Measurements from ENCODE around the gene RLN3. TPM values are rescaled to one million over a fixed set of nuclear protein-coding genes. Genes with fewer than 3 reads are reported as not detected.

The RLN3 gene
- polyA plus RNA-seq, 1 of the 3 experiments (the other 2 are of a cell fraction) = not detected

DNA sequence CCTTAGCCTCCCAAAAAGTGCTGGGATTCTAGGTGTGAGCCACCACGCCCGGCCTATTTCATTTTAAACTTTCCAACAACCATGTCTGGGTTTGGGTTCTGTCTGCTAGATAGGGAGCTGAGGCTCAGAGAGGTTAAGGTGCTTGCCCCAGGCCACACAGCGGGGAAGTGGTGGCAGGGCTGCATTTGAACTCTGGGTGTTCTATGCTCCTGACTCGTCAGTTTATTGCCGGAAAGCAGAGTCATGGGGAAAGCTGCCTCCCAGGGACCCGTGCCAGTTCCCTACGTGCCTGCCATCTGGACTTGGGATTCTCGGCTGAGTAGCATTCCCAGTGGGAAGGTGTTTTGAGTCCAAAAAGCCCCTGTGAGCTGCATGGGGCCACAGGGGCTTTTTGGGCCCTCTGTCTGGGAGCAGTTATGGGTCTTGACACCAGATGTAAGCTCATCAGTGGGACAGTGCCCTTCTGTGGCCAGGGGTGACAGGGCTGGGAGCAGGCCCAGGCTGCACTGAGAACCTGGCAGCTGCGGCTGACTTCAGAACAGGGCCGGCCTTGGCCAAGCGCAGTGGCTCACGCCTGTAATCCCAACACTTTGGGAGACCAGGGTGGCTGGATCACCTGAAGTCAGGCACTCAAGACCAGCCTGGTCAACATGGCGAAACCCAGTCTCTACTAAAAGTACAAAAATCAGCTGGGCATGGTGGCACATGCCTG, 32.8 kb upstream of the RLN3 start (continued):
- TF ChIP-seq, protein P1, sequence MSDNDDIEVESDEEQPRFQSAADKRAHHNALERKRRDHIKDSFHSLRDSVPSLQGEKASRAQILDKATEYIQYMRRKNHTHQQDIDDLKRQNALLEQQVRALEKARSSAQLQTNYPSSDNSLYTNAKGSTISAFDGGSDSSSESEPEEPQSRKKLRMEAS (IDR thresholded peaks at IDR 0.05; ENCODE audit: low read depth) = no peak
- no peak for TF ChIP-seq EP300 (IDR thresholded peaks at IDR 0.05; ENCODE audit: borderline replicate concordance in 1 of 2, low read depth in 1 of 2, low read length in 1 of 2)
- TF ChIP-seq ELF1 (IDR thresholded peaks at IDR 0.05) = no peak
- no peak for TF ChIP-seq YY1 (IDR thresholded peaks at IDR 0.05; ENCODE audit: low read depth)
- TF ChIP-seq RCOR1 (IDR thresholded peaks at IDR 0.05; ENCODE audit: low read length) = no peak
- no peak for TF ChIP-seq MXI1 (IDR thresholded peaks at IDR 0.05; ENCODE audit: low read depth, low read length)
- TF ChIP-seq JUND (IDR thresholded peaks at IDR 0.05) = no peak
- TF ChIP-seq, protein P2, sequence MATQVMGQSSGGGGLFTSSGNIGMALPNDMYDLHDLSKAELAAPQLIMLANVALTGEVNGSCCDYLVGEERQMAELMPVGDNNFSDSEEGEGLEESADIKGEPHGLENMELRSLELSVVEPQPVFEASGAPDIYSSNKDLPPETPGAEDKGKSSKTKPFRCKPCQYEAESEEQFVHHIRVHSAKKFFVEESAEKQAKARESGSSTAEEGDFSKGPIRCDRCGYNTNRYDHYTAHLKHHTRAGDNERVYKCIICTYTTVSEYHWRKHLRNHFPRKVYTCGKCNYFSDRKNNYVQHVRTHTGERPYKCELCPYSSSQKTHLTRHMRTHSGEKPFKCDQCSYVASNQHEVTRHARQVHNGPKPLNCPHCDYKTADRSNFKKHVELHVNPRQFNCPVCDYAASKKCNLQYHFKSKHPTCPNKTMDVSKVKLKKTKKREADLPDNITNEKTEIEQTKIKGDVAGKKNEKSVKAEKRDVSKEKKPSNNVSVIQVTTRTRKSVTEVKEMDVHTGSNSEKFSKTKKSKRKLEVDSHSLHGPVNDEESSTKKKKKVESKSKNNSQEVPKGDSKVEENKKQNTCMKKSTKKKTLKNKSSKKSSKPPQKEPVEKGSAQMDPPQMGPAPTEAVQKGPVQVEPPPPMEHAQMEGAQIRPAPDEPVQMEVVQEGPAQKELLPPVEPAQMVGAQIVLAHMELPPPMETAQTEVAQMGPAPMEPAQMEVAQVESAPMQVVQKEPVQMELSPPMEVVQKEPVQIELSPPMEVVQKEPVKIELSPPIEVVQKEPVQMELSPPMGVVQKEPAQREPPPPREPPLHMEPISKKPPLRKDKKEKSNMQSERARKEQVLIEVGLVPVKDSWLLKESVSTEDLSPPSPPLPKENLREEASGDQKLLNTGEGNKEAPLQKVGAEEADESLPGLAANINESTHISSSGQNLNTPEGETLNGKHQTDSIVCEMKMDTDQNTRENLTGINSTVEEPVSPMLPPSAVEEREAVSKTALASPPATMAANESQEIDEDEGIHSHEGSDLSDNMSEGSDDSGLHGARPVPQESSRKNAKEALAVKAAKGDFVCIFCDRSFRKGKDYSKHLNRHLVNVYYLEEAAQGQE (IDR thresholded peaks at IDR 0.05; ENCODE audit: low read depth, low read length) = no peak
- TF ChIP-seq MEF2A (IDR thresholded peaks at IDR 0.05; ENCODE audit: borderline replicate concordance, low read depth) = no peak
- no peak for TF ChIP-seq GABPA (IDR thresholded peaks at IDR 0.05; ENCODE audit: low read depth)

DNA sequence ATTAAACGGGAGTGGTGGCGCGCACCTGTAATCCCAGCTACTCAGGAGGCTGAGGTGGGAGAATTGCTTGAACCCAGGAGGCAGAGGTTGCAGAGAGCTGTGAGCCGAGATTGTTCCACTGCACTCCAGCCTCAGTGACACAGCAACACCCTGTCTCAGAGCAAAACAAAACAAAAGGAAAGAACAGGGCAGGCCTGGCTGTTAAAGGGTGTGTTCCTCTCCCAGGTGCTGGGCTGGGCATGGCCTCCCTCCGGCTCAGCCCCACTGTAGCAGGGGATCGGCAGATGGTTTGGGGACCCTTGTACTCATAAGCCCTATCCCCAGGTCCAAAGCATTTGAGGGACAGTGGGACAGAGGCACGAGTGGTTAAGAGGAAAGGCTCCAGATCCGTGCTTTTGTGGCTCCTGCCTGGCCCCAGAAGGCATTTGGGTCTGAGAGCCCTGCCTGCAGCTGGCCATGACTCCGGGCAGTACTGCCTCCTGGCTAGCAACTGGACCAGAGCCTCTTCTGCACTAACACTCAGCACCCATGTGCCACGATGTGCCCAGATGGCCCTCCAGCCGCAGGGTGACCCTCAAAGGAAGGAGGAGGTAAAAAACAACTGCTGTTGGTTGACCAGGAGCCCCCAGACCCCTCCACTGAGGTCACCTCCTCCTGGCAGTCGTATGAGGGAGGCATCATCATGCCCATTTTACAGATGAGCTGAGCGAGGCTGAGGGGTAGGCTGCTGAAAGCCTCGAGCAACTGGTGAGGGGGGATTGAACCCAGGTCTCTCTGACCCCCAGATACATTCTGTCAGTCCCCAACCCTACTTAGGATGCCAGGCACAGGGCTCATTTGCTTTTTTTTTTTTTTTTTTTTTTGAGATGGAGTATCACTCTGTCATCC, 31.8 kb upstream of the RLN3 start:
- Histone ChIP-seq H2AFZ (ENCODE audit: low read depth) (no peak overlapping the region), H3K4me2 (no peak overlapping the region), H3K36me3 (replicated peaks in 1 of 2; ENCODE audit: control insufficient read depth in 1 of 2, insufficient read depth in 2 of 2, low read length in 1 of 2) (peaks cover 0 to 16% of the 10 kb centered on the region in 2 experiments), H3K9ac (no peak overlapping the region), H3K27ac (ENCODE audit: low read depth in 2 of 2, low read length in 1 of 2) (no peak overlapping the region; a peak in 1 of 4 replicates), H3K9me2 (no peaks in the 10 kb centered on the region), H3F3A (replicated peaks; ENCODE audit: insufficient read depth) (no peaks in the 10 kb centered on the region), H3K79me2 (ENCODE audit: insufficient read depth) (peaks cover 6% of the 10 kb centered on the region; the same call in 1 of the 2 replicates), H3K27me3 (ENCODE audit: insufficient read depth) (no peaks in the 10 kb centered on the region), H3K9me3 (peaks cover 10% of the 10 kb centered on the region; the same call in 1 of the 2 replicates), H3K4me3 (ENCODE audit: low read depth in 2 of 2, low read length in 1 of 2) (no peak overlapping the region), H3K4me1 (ENCODE audit: control insufficient read depth in 1 of 2, insufficient read depth in 2 of 2, low read depth in 1 of 2, low read length in 1 of 2) (peaks cover 0 to 11% of the 10 kb centered on the region in 2 experiments; a peak in 1 of 4 replicates), H4K20me1 (ENCODE audit: insufficient read depth) (no peaks in the 10 kb centered on the region)
- POLR2A ChIA-PET = interaction anchor here (0.6 kb wide), 1 partner anchor 246 kb away, joined by 3 read pairs; no protein-coding TSS in a partner anchor
- DNase-seq = no peak
- CTCF ChIA-PET = interaction anchor here (0.8 to 1.0 kb wide), 2 partner anchors 9 to 36 kb away, joined by 4 read pairs; partner anchors contain the start of gene IL27RA
- 92% methylated on average over 8 of the region's 14 CpGs for WGBS (ENCODE audit: low lambda C conversion rate)
- TF ChIP-seq, protein P3, sequence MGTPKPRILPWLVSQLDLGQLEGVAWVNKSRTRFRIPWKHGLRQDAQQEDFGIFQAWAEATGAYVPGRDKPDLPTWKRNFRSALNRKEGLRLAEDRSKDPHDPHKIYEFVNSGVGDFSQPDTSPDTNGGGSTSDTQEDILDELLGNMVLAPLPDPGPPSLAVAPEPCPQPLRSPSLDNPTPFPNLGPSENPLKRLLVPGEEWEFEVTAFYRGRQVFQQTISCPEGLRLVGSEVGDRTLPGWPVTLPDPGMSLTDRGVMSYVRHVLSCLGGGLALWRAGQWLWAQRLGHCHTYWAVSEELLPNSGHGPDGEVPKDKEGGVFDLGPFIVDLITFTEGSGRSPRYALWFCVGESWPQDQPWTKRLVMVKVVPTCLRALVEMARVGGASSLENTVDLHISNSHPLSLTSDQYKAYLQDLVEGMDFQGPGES (IDR thresholded peaks at IDR 0.05; ENCODE audit: low read depth, low read length) = no peak
- TF ChIP-seq FOXM1 (IDR thresholded peaks at IDR 0.05; ENCODE audit: low read depth) = no peak
- no peak for TF ChIP-seq MEF2A (IDR thresholded peaks at IDR 0.05; ENCODE audit: borderline replicate concordance, low read depth)
- TF ChIP-seq, protein P2 (IDR thresholded peaks at IDR 0.05; ENCODE audit: low read depth, low read length) = no peak
- TF ChIP-seq YY1 (IDR thresholded peaks at IDR 0.05; ENCODE audit: low read depth) = no peak
- TF ChIP-seq EZH2phosphoT487 (IDR thresholded peaks at IDR 0.05; ENCODE audit: borderline replicate concordance, low read depth) = no peak
- TF ChIP-seq, protein P1 (IDR thresholded peaks at IDR 0.05; ENCODE audit: low read depth) = no peak
- no peak for TF ChIP-seq RFX5 (IDR thresholded peaks at IDR 0.05; ENCODE audit: low read length)
- TF ChIP-seq SMC3 (IDR thresholded peaks at IDR 0.05; ENCODE audit: low read depth, low read length) = no peak
- TF ChIP-seq FOSL2 (IDR thresholded peaks at IDR 0.05; ENCODE audit: borderline replicate concordance, low read depth) = no peak
- no peak for TF ChIP-seq POLR2AphosphoS5 (IDR thresholded peaks at IDR 0.05; ENCODE audit: low read depth, low read length)
- TF ChIP-seq NRF1 (IDR thresholded peaks at IDR 0.05; ENCODE audit: low read depth, low read length) = no peak
